NOMO-1 treated with DMSO at 0.1 percent for 48 hours (cell line): ENCODE results near the gene MYLK.
"Not testable (repeated sequence)": the region's sequence is repeated elsewhere in the genome, so short reads cannot be mapped to it uniquely, and the experiment has no call there.

Experiments
- DNase-seq: peaks from one replicate; lab custom pipeline; 2025; ENCODE audit not compliant: unreplicated experiment; lab: John Stamatoyannopoulos, UW

MYLK gene

GRCh38 chr3:123606527-123606926, 277.6 kb downstream of the MYLK start:
- no peak for DNase-seq

- DNase-seq = no peak
Observed at GRCh38 chr3:123605789-123606234, 278.3 kb downstream of the MYLK start.

GRCh38 chr3:123603153-123603552, 281.0 kb downstream of the MYLK start:
- not testable (repeated sequence) for DNase-seq

GRCh38 chr3:123602325-123602724, 281.8 kb downstream of the MYLK start:
- no peak for DNase-seq

- not testable (repeated sequence) for DNase-seq
Observed at GRCh38 chr3:123600863-123601262, 283.3 kb downstream of the MYLK start.

- DNase-seq = no peak
Observed at GRCh38 chr3:123597561-123597960, 286.6 kb downstream of the MYLK start.

- DNase-seq = no peak
Observed at GRCh38 chr3:123595396-123596180, 288.5 kb downstream of the MYLK start.

GRCh38 chr3:123593381-123593780, 290.8 kb downstream of the MYLK start:
- no peak for DNase-seq

GRCh38 chr3:123590685-123591450, 293.3 kb downstream of the MYLK start:
- DNase-seq = no peak

GRCh38 chr3:123587401-123587800, 296.7 kb downstream of the MYLK start:
- no peak for DNase-seq

- no peak for DNase-seq
Observed at GRCh38 chr3:123586968-123587367, 297.2 kb downstream of the MYLK start.

- peak; percentile 51 for DNase-seq
Observed at GRCh38 chr3:123586131-123586530, 298.0 kb downstream of the MYLK start.

GRCh38 chr3:123584988-123585937, 298.9 kb downstream of the MYLK start, which contains the start of gene HACD2:
Gene HACD2, minus strand, starts transcription at chr3:123585053. Its CDS starts 26 bp downstream, at chr3:123585027.
- DNase-seq = peak; percentile 97

GRCh38 chr3:123584284-123584987, 299.7 kb downstream of the MYLK start:
- no peak for DNase-seq

GRCh38 chr3:123583561-123583960, 300.6 kb downstream of the MYLK start:
- no peak for DNase-seq

GRCh38 chr3:123582315-123582714, 301.8 kb downstream of the MYLK start:
- DNase-seq = no peak

GRCh38 chr3:123576122-123576521, 308.0 kb downstream of the MYLK start:
- DNase-seq = no peak

- DNase-seq = no peak
Observed at GRCh38 chr3:123571973-123572365, 312.2 kb downstream of the MYLK start.

- DNase-seq = peak; percentile 2
Observed at GRCh38 chr3:123571264-123571972, 312.7 kb downstream of the MYLK start.

- DNase-seq = no peak
Observed at GRCh38 chr3:123568875-123569274, 315.3 kb downstream of the MYLK start.
